ENCODE measurements around the gene AHNAK.

The AHNAK gene

DNA sequence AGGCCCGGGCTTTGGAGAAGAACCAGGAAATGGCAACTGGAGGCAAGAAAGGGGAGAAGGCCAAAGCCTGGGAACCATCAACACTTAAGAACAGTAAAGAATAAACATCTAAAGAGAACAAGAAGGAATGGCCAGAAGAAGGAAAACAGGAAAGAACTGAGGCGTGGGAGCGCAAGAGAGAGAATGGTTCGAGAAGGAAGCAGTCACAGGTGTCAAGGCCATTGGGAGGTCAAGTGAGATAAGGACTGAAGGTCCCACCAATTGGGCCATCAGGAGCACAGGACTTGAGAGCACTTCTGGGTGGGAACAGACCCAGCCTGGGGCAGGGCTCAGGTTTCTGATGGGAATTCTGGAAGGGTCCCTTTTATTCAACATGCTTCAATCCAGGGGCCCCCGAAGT lies 128.5 kb downstream of the AHNAK start (continued):
- TF ChIP-seq, protein P1, sequence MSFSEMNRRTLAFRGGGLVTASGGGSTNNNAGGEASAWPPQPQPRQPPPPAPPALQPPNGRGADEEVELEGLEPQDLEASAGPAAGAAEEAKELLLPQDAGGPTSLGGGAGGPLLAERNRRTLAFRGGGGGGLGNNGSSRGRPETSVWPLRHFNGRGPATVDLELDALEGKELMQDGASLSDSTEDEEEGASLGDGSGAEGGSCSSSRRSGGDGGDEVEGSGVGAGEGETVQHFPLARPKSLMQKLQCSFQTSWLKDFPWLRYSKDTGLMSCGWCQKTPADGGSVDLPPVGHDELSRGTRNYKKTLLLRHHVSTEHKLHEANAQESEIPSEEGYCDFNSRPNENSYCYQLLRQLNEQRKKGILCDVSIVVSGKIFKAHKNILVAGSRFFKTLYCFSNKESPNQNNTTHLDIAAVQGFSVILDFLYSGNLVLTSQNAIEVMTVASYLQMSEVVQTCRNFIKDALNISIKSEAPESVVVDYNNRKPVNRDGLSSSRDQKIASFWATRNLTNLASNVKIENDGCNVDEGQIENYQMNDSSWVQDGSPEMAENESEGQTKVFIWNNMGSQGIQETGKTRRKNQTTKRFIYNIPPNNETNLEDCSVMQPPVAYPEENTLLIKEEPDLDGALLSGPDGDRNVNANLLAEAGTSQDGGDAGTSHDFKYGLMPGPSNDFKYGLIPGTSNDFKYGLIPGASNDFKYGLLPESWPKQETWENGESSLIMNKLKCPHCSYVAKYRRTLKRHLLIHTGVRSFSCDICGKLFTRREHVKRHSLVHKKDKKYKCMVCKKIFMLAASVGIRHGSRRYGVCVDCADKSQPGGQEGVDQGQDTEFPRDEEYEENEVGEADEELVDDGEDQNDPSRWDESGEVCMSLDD (tag by site-specific recombination; IDR thresholded peaks at IDR 0.05), result no peak
- TF ChIP-seq PRDM4 (tag by site-specific recombination; IDR thresholded peaks at IDR 0.05), result no peak
- TF ChIP-seq ZNF140 (tag by site-specific recombination; IDR thresholded peaks at IDR 0.05), result no peak
- TF ChIP-seq ZNF610 (tag by site-specific recombination; IDR thresholded peaks at IDR 0.05; ENCODE audit: borderline replicate concordance), result no peak
- no peak for TF ChIP-seq ZNF324 (tag by site-specific recombination; IDR thresholded peaks at IDR 0.05)
- no peak for TF ChIP-seq ZNF677 (tag by site-specific recombination; IDR thresholded peaks at IDR 0.05)

DNA sequence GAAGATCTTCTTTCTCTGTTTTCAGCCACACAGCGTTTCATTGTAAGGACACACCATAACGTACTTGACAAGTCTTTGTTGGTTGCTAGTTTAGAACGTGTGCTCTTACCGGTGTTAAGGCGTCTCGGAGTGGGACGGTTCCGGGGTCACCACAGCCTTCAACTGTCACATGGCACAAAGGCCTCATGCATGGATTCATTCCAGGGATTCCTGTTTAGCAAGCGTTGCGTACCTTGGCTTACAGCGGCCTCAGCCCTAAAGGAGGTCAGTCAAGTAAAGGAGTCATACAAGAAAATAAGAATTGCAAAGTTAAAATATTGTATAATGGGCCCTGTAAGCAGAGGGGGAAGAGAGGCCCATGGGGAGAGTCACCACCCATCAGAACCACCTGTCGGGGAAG lies 130.0 kb downstream of the AHNAK start:
- no peaks in the 10 kb centered on the region for H3K36me3 ChIP-seq (ENCODE audit: control insufficient read depth in 2 of 2, insufficient read depth in 1 of 2, low read length in 2 of 2)
- ChIA-PET POLR2A (no interaction called here), CTCF (interaction anchor here (0.7 to 1.0 kb wide), 2 partner anchors 8 to 126 kb away, joined by 3 to 4 read pairs; no protein-coding TSS in a partner anchor)
- peaks cover 3% of the 10 kb centered on the region; the same call in 1 of the 2 replicates for H3K4me1 ChIP-seq (ENCODE audit: control insufficient read depth, insufficient read depth, low read length)
- no peaks in the 10 kb centered on the region for H3K9me3 ChIP-seq (ENCODE audit: control insufficient read depth, insufficient read depth, low read depth, low read length)
- no peak for TF ChIP-seq ZNF664 (tag by site-specific recombination; IDR thresholded peaks at IDR 0.05)
- TF ChIP-seq ZFP41 (tag by site-specific recombination; IDR thresholded peaks at IDR 0.05; ENCODE audit: borderline replicate concordance), result no peak
- no peak for TF ChIP-seq ZNF629 (tag by site-specific recombination; IDR thresholded peaks at IDR 0.05)
- TF ChIP-seq, protein P2, sequence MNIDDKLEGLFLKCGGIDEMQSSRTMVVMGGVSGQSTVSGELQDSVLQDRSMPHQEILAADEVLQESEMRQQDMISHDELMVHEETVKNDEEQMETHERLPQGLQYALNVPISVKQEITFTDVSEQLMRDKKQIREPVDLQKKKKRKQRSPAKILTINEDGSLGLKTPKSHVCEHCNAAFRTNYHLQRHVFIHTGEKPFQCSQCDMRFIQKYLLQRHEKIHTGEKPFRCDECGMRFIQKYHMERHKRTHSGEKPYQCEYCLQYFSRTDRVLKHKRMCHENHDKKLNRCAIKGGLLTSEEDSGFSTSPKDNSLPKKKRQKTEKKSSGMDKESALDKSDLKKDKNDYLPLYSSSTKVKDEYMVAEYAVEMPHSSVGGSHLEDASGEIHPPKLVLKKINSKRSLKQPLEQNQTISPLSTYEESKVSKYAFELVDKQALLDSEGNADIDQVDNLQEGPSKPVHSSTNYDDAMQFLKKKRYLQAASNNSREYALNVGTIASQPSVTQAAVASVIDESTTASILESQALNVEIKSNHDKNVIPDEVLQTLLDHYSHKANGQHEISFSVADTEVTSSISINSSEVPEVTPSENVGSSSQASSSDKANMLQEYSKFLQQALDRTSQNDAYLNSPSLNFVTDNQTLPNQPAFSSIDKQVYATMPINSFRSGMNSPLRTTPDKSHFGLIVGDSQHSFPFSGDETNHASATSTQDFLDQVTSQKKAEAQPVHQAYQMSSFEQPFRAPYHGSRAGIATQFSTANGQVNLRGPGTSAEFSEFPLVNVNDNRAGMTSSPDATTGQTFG (tag by site-specific recombination; IDR thresholded peaks at IDR 0.05; ENCODE audit: borderline replicate concordance), result no peak
- TF ChIP-seq ZNF350 (tag by site-specific recombination; IDR thresholded peaks at IDR 0.05), result no peak
- no peak for TF ChIP-seq ZNF16 (tag by site-specific recombination; IDR thresholded peaks at IDR 0.05; ENCODE audit: low read depth)
- TF ChIP-seq, protein P3, sequence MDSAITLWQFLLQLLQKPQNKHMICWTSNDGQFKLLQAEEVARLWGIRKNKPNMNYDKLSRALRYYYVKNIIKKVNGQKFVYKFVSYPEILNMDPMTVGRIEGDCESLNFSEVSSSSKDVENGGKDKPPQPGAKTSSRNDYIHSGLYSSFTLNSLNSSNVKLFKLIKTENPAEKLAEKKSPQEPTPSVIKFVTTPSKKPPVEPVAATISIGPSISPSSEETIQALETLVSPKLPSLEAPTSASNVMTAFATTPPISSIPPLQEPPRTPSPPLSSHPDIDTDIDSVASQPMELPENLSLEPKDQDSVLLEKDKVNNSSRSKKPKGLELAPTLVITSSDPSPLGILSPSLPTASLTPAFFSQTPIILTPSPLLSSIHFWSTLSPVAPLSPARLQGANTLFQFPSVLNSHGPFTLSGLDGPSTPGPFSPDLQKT (IDR thresholded peaks at IDR 0.05; ENCODE audit: borderline replicate concordance, low read depth, low read length), result no peak
- H3K4me3 ChIP-seq (ENCODE audit: low read depth, low read length), result no peak overlapping the region
- H3K27ac ChIP-seq (ENCODE audit: extremely low read depth, low read depth, low read length), result no peak overlapping the region

- no peaks in the 10 kb centered on the region for H3K9me3 ChIP-seq (ENCODE audit: control insufficient read depth, insufficient read depth, low read depth, low read length)
- TF ChIP-seq TRIM28 (IDR thresholded peaks at IDR 0.05; ENCODE audit: borderline replicate concordance, low read length) (no peak), SP2 (tag by site-specific recombination; IDR thresholded peaks at IDR 0.05) (no peak), ZNF580 (tag by site-specific recombination; IDR thresholded peaks at IDR 0.05) (no peak), ZNF645 (tag by site-specific recombination; IDR thresholded peaks at IDR 0.05) (no peak), ZNF530 (tag by site-specific recombination; IDR thresholded peaks at IDR 0.05; ENCODE audit: low read depth) (no peak), ZNF548 (tag by site-specific recombination; IDR thresholded peaks at IDR 0.05) (no peak)
- POLR2A ChIA-PET, result no interaction called here
- no peaks in the 10 kb centered on the region for H3K36me3 ChIP-seq (ENCODE audit: control insufficient read depth in 2 of 2, insufficient read depth in 1 of 2, low read length in 2 of 2)
- no peak overlapping the region for H3K4me3 ChIP-seq (ENCODE audit: low read depth, low read length)
- CTCF ChIA-PET, result interaction anchor here (0.5 to 0.8 kb wide), 2 partner anchors 12 to 356 kb away, joined by 3 read pairs; no protein-coding TSS in a partner anchor
- H3K27ac ChIP-seq (ENCODE audit: extremely low read depth, low read depth, low read length), result no peak overlapping the region
- no peaks in the 10 kb centered on the region for H3K4me1 ChIP-seq (ENCODE audit: control insufficient read depth, insufficient read depth, low read length)
These were observed 133.4 kb downstream of the AHNAK start for GRCh38 chr11:62413060-62413696.

All from HEK293 (cell line).